Caco-2 (cell line): ENCODE results near the gene FAM241A. TPM values are rescaled to one million over a fixed set of nuclear protein-coding genes. Genes with fewer than 3 reads are reported as not detected.

Experiments
- BruUV-seq: library from RNA; stranded (reverse); fragments of 400-500 nt; replicated peaks from 2 replicates; lab custom pipeline; 2021; lab: Mats Ljungman, UMichigan
- CTCF ChIA-PET: fragments of 300-600 bp; sonication (Branson Sonifier 250); formaldehyde crosslinking; loops from one replicate; lab custom pipeline; 2022; ENCODE audit warnings: antibody characterized with exemption; lab: Charles Lee
- POLR2A ChIA-PET: fragments of 300-600 bp; sonication (Branson Sonifier 250); formaldehyde crosslinking; loops from one replicate; lab custom pipeline; 2022; ENCODE audit warnings: antibody characterized with exemption; lab: Charles Lee
- DNase-seq, 2 experiments: peaks; one replicate each; pipeline versions ENCODE4 v3.0.0 to v3.0.0-alpha.2; 2020 to 2022
- H3K27me3 ChIP-seq: replicated peaks from 2 replicates; pipeline ENCODE4 v1.6.0; 2011; ENCODE audit warnings: low read length; ENCODE audit not compliant: control insufficient read depth, insufficient read depth
- H3K36me3 ChIP-seq: 2 replicates; pipeline ENCODE4 v1.5.1; 2011; ENCODE audit warnings: low read length; ENCODE audit not compliant: control insufficient read depth, insufficient read depth
- H3K4me1 ChIP-seq: fragments of 250-450 bp; sonication (Bioruptor Pico); 2 replicates; pipeline ENCODE4 v1.5.1; 2020; ENCODE audit warnings: mild to moderate bottlenecking
- H3K4me3 ChIP-seq: 2 replicates; pipeline ENCODE4 v1.5.1; 2011; ENCODE audit warnings: low read depth, mild to moderate bottlenecking, control low read depth, low read length
- H3K9me3 ChIP-seq: fragments of 250-450 bp; sonication (Bioruptor Pico); 2 replicates; pipeline ENCODE4 v1.5.1; 2020; ENCODE audit warnings: mild to moderate bottlenecking, moderate library complexity
- H3K27ac Mint-ChIP-seq: one replicate; pipeline ENCODE4 v1.8.0; 2022; ENCODE audit warnings: mixed read lengths; ENCODE audit not compliant: unreplicated experiment
- H3K27me3 Mint-ChIP-seq: one replicate; pipeline ENCODE4 v1.8.0; 2022; ENCODE audit warnings: mixed read lengths; ENCODE audit not compliant: insufficient read depth, unreplicated experiment
- H3K36me3 Mint-ChIP-seq: one replicate; pipeline ENCODE4 v1.8.0; 2022; ENCODE audit warnings: mild to moderate bottlenecking, mixed read lengths; ENCODE audit not compliant: insufficient read depth, unreplicated experiment
- H3K4me1 Mint-ChIP-seq: one replicate; pipeline ENCODE4 v1.8.0; 2022; ENCODE audit warnings: low read depth, mixed read lengths; ENCODE audit not compliant: unreplicated experiment
- H3K4me3 Mint-ChIP-seq: one replicate; pipeline ENCODE4 v1.8.0; 2022; ENCODE audit warnings: mild to moderate bottlenecking, moderate library complexity, mixed read lengths; ENCODE audit not compliant: unreplicated experiment
- H3K9me3 Mint-ChIP-seq: one replicate; pipeline ENCODE4 v1.8.0; 2022; ENCODE audit warnings: mixed read lengths; ENCODE audit not compliant: unreplicated experiment
- intact Hi-C: fragments of 100-400 bp; cut with micrococcal nuclease; formaldehyde crosslinking; loops from one replicate; pipeline ENCODE4 v1.10.0; 2022; ENCODE audit not compliant: unreplicated experiment
- total RNA-seq: library from RNA; stranded (reverse); gene quantifications from 2 replicates; pipeline ENCODE4 v1.2.3, GENCODE V29; 2022
- TF ChIP-seq, protein P1 (sequence below), 2 experiments: fragments of 200-600 bp in 1 of 2; IDR thresholded peaks; 1 replicate in 1 of 2; 2 replicates in 1 of 2; pipeline versions ENCODE4 v1.5.1 to v1.8.0; 2011 to 2022; ENCODE audit warnings: antibody characterized with exemption in 1 of 2, control low read depth in 1 of 2, inconsistent platforms in 1 of 2, low read depth in 1 of 2, low read length in 1 of 2, mild to moderate bottlenecking in 1 of 2, moderate library complexity in 1 of 2; ENCODE audit not compliant: insufficient read depth in 1 of 2, severe bottlenecking in 1 of 2, unreplicated experiment in 1 of 2

Gene FAM241A
- total RNA-seq, 1 experiment from 2014 or later, result 1.0 TPM

DNA sequence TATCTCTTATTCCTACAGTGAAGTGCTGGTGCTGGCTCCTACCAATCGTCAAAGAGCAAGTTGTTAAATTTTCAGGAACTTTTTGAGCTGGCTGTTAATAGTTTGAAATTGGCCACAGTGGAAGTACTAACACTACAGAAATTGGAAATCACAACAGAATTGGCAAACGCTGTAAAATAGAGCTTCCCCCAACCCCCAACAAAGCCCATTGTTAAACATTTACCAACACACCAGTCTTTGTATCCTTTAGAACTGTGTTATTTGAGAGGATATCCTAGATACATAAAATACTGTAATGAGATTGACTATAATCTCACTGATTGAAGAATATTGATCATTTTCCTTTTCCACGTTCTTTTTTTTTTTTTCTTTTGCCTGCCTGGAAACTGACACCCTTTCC lies 37.4 kb downstream of the FAM241A start:
- POLR2A ChIA-PET, result no interaction called here
- Mint-ChIP-seq H3K4me1 (peaks cover 7% of the 10 kb centered on the region), H3K27ac (no peak overlapping the region), H3K36me3 (no peaks in the 10 kb centered on the region), H3K27me3 (no peaks in the 10 kb centered on the region), H3K9me3 (no peaks in the 10 kb centered on the region), H3K4me3 (no peak overlapping the region)
- DNase-seq, result no peak
- BruUV-seq, result no TSS peak
- intact Hi-C loops, result no loop called here
- CTCF ChIA-PET, result no interaction called here
- H3K9me3 ChIP-seq, result no peaks in the 10 kb centered on the region
- TF ChIP-seq, protein P1, sequence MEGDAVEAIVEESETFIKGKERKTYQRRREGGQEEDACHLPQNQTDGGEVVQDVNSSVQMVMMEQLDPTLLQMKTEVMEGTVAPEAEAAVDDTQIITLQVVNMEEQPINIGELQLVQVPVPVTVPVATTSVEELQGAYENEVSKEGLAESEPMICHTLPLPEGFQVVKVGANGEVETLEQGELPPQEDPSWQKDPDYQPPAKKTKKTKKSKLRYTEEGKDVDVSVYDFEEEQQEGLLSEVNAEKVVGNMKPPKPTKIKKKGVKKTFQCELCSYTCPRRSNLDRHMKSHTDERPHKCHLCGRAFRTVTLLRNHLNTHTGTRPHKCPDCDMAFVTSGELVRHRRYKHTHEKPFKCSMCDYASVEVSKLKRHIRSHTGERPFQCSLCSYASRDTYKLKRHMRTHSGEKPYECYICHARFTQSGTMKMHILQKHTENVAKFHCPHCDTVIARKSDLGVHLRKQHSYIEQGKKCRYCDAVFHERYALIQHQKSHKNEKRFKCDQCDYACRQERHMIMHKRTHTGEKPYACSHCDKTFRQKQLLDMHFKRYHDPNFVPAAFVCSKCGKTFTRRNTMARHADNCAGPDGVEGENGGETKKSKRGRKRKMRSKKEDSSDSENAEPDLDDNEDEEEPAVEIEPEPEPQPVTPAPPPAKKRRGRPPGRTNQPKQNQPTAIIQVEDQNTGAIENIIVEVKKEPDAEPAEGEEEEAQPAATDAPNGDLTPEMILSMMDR (IDR thresholded peaks at IDR 0.05; ENCODE audit: insufficient read depth in 1 of 2, low read depth in 1 of 2, low read length in 1 of 2, severe bottlenecking in 1 of 2, unreplicated experiment in 1 of 2), result no peak
- no peaks in the 10 kb centered on the region for H3K27me3 ChIP-seq
- H3K4me1 ChIP-seq, result no peaks in the 10 kb centered on the region
- no peak overlapping the region for H3K4me3 ChIP-seq
- H3K36me3 ChIP-seq, result no peaks in the 10 kb centered on the region

DNA sequence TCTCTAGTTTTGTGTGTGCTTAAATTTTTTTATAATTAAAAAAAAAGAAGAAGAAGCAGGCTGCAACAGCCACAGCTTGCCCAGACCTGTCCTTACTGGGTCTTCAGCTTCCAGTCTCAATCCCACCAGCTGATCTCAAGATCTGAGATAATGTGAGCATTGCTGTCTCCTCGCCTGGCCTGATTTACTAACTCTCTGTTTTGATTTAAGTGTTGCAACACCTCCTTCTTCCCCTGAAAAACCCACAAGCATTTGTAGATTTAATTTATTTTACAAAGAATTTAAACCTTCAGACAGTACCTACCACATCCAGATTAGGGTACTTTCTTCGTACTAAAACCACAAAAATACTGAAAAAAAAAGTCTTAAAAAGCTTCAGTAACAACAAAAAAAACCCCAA lies 38.0 kb downstream of the FAM241A start:
- no peaks in the 10 kb centered on the region for H3K36me3 ChIP-seq
- TF ChIP-seq, protein P1 (IDR thresholded peaks at IDR 0.05; ENCODE audit: insufficient read depth in 1 of 2, low read depth in 1 of 2, low read length in 1 of 2, severe bottlenecking in 1 of 2, unreplicated experiment in 1 of 2), result no peak
- ChIA-PET CTCF (no interaction called here), POLR2A (no interaction called here)
- no peaks in the 10 kb centered on the region for H3K27me3 ChIP-seq
- Mint-ChIP-seq H3K4me1 (peaks cover 7% of the 10 kb centered on the region), H3K36me3 (no peaks in the 10 kb centered on the region), H3K27me3 (no peaks in the 10 kb centered on the region), H3K27ac (no peak overlapping the region), H3K4me3 (no peak overlapping the region), H3K9me3 (no peaks in the 10 kb centered on the region)
- H3K4me1 ChIP-seq, result no peaks in the 10 kb centered on the region
- no peaks in the 10 kb centered on the region for H3K9me3 ChIP-seq
- intact Hi-C loops, result no loop called here
- no peak for DNase-seq
- H3K4me3 ChIP-seq, result no peak overlapping the region
- BruUV-seq, result no TSS peak

DNA sequence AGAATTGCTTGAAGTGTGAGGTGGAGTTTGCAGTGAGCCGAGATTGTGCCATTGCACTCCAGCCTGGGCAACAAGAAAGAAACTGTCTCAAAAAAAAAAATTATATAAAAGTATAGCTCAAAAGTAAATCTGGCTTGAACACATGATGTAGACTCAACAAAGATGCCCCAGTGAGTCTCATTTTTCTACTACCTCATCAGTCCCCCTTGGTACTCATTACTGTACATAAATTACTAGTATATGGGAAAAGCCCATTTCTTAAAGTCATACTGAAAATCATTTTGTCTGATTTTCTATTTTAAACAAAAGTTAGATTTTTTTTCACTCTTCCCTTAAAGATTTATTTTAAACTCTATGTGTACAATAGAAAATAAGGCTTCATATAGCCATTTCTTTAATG lies 39.2 kb downstream of the FAM241A start:
- H3K27me3 ChIP-seq, result no peaks in the 10 kb centered on the region
- H3K4me3 ChIP-seq, result no peak overlapping the region
- no peaks in the 10 kb centered on the region for H3K9me3 Mint-ChIP-seq
- BruUV-seq, result no TSS peak
- no peak overlapping the region for H3K27ac Mint-ChIP-seq
- H3K4me1 ChIP-seq, result no peaks in the 10 kb centered on the region
- H3K36me3 Mint-ChIP-seq, result no peaks in the 10 kb centered on the region
- DNase-seq, result no peak
- H3K9me3 ChIP-seq, result no peaks in the 10 kb centered on the region
- no peaks in the 10 kb centered on the region for H3K36me3 ChIP-seq
- ChIA-PET POLR2A (no interaction called here), CTCF (no interaction called here)
- no peaks in the 10 kb centered on the region for H3K27me3 Mint-ChIP-seq
- intact Hi-C loops, result no loop called here
- TF ChIP-seq, protein P1 (IDR thresholded peaks at IDR 0.05; ENCODE audit: insufficient read depth in 1 of 2, low read depth in 1 of 2, low read length in 1 of 2, severe bottlenecking in 1 of 2, unreplicated experiment in 1 of 2), result no peak
- H3K4me1 Mint-ChIP-seq, result peaks cover 7% of the 10 kb centered on the region
- no peak overlapping the region for H3K4me3 Mint-ChIP-seq
